Right lobe of liver (tissue), 6 donors: Measurements from ENCODE around the gene PSMC5. TPM values are rescaled to one million over a fixed set of nuclear protein-coding genes. Genes with fewer than 3 reads are reported as not detected.

Experiments used
- ATAC-seq, 4 donors: fragments of 200-7000 bp; cut with Tn5 transposase; one replicate each; pipeline ENCODE4 v1.9.1; 2020; ENCODE audit warnings: mild to moderate bottlenecking in 4 of 4, moderate library complexity in 4 of 4
- DNase-seq, 3 donors: peaks; one replicate each; pipeline ENCODE4 v3.0.0-alpha.2; 2020
- H3K27ac ChIP-seq, 3 donors: fragments of 200-600 bp; one replicate each; pipeline ENCODE4 v1.8.0; 2022
- H3K27me3 ChIP-seq, 2 donors: fragments of 200-600 bp; one replicate each; pipeline ENCODE4 v1.8.0; 2022
- H3K36me3 ChIP-seq, 4 donors: fragments of 200-600 bp; sonication (generic) in 1 of 4; one replicate each; pipeline versions ENCODE4 v1.5.1 to v1.8.0; 2017 to 2022; ENCODE audit warnings: control low read depth in 1 of 4
- H3K4me1 ChIP-seq, 4 donors: fragments of 200-600 bp; sonication (generic) in 1 of 4; one replicate each; pipeline versions ENCODE4 v1.5.1 to v1.8.0; 2017 to 2022; ENCODE audit warnings: control low read depth in 1 of 4
- H3K4me3 ChIP-seq, 3 donors: fragments of 200-600 bp; one replicate each; pipeline ENCODE4 v1.8.0; 2022
- H3K9me3 ChIP-seq, 4 donors: fragments of 200-600 bp; sonication (generic) in 1 of 4; one replicate each; pipeline versions ENCODE4 v1.5.1 to v1.8.0; 2017 to 2022; ENCODE audit warnings: control low read depth in 1 of 4
- POLR2A ChIP-seq: fragments of 450-650 bp; IDR thresholded peaks from one replicate; pipeline ENCODE4 v1.6.1; 2017; ENCODE audit warnings: antibody characterized with exemption, mild to moderate bottlenecking
- WGBS: methylation state at CpG from one replicate; pipeline ENCODE4 v1.1.6; 2018; ENCODE audit warnings: low coverage, low lambda C conversion rate; ENCODE audit not compliant: insufficient coverage; ENCODE audit errors: missing lambda C conversion rate; 5-methylcytosine and 5-hydroxymethylcytosine counted together
- intact Hi-C, 2 donors: fragments of 100-400 bp; cut with DNase I; formaldehyde crosslinking; loops; one replicate each; pipeline versions ENCODE4 v1.11.2 to v1.14.1; 2022
- total RNA-seq, 6 experiments: library from RNA; depleted of rRNA in 2 of 6; stranded (reverse); fragments of >200 nt in 2 of 6; fragmentation: NEBNext Ultra II Directional in 3 of 6; extraction: Animal tissue kit (Norgen Biotek cat#: 25700) in 3 of 6; gene quantifications; one replicate each; pipeline versions ENCODE4 v1.1.0 to v1.2.4, GENCODE V29; 2016 to 2023
- TF ChIP-seq, protein P1 (sequence below), 4 donors: fragments of 200-600 bp in 3 of 4; fragments of 450-650 bp in 1 of 4; IDR thresholded peaks; one replicate each; pipeline versions ENCODE4 v1.5.1 to v1.8.0; 2016 to 2022; ENCODE audit warnings: antibody characterized with exemption in 4 of 4, mild to moderate bottlenecking in 2 of 4
- donor health status: DM: no; HTN: yes; CAD: no.
- donor health status: DM: no; HTN: no; CAD: no.
- donor health status: DM: no; HTN: no; CAD: no.
- donor health status: DM: no; HTN: yes; CAD: no.
- donor health status: DM: no; HTN: yes; CAD: no.

Gene PSMC5
- total RNA-seq, 6 experiments from 2014 or later: 52.7 to 70.9 (median 66.5) TPM

DNA sequence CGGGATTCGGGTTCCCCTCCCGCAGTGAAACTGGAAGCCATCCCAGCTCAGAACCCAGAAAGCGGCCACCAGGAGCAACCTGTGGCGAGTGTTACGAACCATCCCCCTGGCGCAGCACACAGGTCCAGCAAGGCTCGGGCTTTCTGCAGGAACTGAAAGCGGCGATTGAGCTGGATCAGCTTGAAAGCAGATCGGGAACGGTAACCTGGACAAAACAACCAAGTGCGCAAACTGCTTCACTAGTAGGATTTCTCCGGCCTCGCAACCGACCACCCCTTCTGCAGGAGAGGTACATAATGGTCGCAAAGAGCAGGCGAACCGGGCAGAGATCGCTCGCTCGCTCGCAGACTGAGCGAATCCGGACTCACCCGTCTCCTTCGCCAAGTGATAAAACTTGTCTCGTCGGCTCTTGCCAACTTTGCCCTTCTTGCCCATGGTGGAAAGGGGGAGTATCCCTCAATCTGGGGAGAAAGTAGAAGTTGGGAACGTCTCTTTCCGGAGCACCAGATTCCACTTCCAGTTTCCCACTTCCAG is 696 bp upstream of the PSMC5 start:
- Histone ChIP-seq H3K27ac (peak overlapping the region; percentile 89 to 96 (median 92)), H3K9me3 (no peaks in the 10 kb centered on the region), H3K27me3 (no peaks in the 10 kb centered on the region), H3K36me3 (peaks cover 0 to 65% (median 27%) of the 10 kb centered on the region in 4 donors), H3K4me1 (peaks cover 0 to 24% (median 5%) of the 10 kb centered on the region in 4 donors), H3K4me3 (peak overlapping the region; percentile 82 to 98 (median 95))
- intact Hi-C loops: no loop called here
- no peak for TF ChIP-seq POLR2A
- TF ChIP-seq, protein P1, sequence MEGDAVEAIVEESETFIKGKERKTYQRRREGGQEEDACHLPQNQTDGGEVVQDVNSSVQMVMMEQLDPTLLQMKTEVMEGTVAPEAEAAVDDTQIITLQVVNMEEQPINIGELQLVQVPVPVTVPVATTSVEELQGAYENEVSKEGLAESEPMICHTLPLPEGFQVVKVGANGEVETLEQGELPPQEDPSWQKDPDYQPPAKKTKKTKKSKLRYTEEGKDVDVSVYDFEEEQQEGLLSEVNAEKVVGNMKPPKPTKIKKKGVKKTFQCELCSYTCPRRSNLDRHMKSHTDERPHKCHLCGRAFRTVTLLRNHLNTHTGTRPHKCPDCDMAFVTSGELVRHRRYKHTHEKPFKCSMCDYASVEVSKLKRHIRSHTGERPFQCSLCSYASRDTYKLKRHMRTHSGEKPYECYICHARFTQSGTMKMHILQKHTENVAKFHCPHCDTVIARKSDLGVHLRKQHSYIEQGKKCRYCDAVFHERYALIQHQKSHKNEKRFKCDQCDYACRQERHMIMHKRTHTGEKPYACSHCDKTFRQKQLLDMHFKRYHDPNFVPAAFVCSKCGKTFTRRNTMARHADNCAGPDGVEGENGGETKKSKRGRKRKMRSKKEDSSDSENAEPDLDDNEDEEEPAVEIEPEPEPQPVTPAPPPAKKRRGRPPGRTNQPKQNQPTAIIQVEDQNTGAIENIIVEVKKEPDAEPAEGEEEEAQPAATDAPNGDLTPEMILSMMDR (IDR thresholded peaks at IDR 0.05): no peak
- 0% methylated on average over 5 of the region's 31 CpGs for WGBS
- DNase-seq: no peak
- ATAC-seq: peak; percentile 1 to 11 (median 8)

DNA sequence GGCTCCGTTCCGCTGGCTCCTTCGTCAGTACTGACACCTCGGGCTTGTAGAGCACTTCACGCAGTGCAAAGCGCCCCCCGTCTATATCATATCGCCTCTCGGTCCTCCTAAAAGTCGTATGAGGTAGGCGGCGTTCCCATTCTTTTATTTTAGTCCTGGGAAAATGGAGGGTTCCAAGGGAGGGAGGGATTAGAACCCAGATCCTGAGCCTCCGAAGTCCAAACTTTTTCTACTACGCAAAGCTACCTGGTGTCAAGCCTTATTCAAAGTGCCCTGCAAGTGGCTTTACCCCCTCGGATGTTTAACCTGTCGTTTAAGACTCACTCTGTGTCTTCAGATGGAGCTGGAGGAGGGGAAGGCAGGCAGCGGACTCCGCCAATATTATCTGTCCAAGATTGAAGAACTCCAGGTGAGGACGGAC is 580 bp downstream of the PSMC5 start:
- Histone ChIP-seq H3K9me3 (no peaks in the 10 kb centered on the region), H3K27me3 (no peaks in the 10 kb centered on the region), H3K27ac (peak overlapping the region; percentile 89 to 96 (median 92)), H3K36me3 (peaks cover 6 to 65% (median 30%) of the 10 kb centered on the region in 4 donors), H3K4me1 (peaks cover 0 to 24% (median 5%) of the 10 kb centered on the region in 4 donors), H3K4me3 (peak overlapping the region; percentile 82 to 98 (median 95))
- intact Hi-C loops: no loop called here
- no peak for DNase-seq
- 0% methylated on average over 15 of the region's 19 CpGs for WGBS
- TF ChIP-seq POLR2A: no peak
- TF ChIP-seq, protein P1 (IDR thresholded peaks at IDR 0.05): no peak
- ATAC-seq: no peak

DNA sequence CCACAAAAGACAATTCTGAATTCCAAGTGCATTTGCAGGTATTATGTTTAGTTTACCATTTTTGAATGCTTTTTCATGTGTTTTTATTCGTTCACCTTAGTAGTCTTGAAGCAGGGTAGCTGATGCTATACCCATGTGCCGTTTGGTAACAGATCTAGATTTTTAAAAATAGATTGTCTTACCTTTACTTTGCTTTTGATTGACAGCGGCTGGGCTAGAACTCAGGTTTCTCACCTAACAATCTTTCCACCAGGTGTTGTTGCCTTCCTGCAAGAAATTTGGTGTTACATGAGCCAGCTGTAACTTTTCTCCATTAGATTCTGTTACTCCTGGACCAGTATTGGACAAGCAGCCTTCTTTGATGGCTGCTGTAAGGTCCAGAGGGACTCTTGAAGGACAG is 1.7 kb downstream of the PSMC5 start:
- no peak overlapping the region for H3K27ac ChIP-seq

DNA sequence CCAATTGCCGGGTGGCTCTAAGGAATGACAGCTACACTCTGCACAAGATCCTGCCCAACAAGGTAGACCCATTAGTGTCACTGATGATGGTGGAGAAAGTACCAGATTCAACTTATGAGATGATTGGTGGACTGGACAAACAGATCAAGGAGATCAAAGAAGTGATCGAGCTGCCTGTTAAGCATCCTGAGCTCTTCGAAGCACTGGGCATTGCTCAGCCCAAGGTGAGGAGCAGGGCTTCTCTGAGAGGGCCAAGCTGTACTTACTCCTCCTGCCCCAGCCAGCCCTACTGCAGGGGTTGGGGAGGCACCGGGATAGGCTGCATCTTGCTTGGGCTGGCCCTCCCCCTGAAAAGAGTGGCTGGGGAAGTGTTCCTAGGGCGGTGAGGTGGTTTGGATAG is 3.0 kb downstream of the PSMC5 start:
- H3K9me3 ChIP-seq: no peaks in the 10 kb centered on the region
- H3K27ac ChIP-seq: no peak overlapping the region
- no peak for DNase-seq
- TF ChIP-seq, protein P1 (IDR thresholded peaks at IDR 0.05): no peak
- no peak for TF ChIP-seq POLR2A
- peaks cover 6 to 66% (median 34%) of the 10 kb centered on the region in 4 donors for H3K36me3 ChIP-seq
- no peaks in the 10 kb centered on the region for H3K27me3 ChIP-seq
- H3K4me3 ChIP-seq: no peak overlapping the region
- no peak for ATAC-seq
- intact Hi-C loops: no loop called here
- WGBS: 89% methylated on average over 3 of the region's 5 CpGs
- H3K4me1 ChIP-seq: peaks cover 0 to 24% (median 5%) of the 10 kb centered on the region in 4 donors

More for the DNA sequence above, 1.7 kb downstream of the PSMC5 start:
- Histone ChIP-seq H3K9me3 (no peaks in the 10 kb centered on the region), H3K4me3 (no peak overlapping the region), H3K27me3 (no peaks in the 10 kb centered on the region), H3K36me3 (peaks cover 6 to 67% (median 36%) of the 10 kb centered on the region in 4 donors), H3K4me1 (peaks cover 0 to 24% (median 5%) of the 10 kb centered on the region in 4 donors)
- TF ChIP-seq, protein P1 (IDR thresholded peaks at IDR 0.05): no peak
- intact Hi-C loops: no loop called here
- ATAC-seq (no peak), DNase-seq (no peak)
- 89% methylated on average over 3 of the region's 3 CpGs for WGBS
